HS-5 (cell line): Measurements from ENCODE around the gene APAF1.

Source experiments
- DNase-seq: peaks from one replicate; pipeline ENCODE4 v3.0.0-alpha.2; 2012; ENCODE audit warnings: low read depth

The APAF1 gene

DNA sequence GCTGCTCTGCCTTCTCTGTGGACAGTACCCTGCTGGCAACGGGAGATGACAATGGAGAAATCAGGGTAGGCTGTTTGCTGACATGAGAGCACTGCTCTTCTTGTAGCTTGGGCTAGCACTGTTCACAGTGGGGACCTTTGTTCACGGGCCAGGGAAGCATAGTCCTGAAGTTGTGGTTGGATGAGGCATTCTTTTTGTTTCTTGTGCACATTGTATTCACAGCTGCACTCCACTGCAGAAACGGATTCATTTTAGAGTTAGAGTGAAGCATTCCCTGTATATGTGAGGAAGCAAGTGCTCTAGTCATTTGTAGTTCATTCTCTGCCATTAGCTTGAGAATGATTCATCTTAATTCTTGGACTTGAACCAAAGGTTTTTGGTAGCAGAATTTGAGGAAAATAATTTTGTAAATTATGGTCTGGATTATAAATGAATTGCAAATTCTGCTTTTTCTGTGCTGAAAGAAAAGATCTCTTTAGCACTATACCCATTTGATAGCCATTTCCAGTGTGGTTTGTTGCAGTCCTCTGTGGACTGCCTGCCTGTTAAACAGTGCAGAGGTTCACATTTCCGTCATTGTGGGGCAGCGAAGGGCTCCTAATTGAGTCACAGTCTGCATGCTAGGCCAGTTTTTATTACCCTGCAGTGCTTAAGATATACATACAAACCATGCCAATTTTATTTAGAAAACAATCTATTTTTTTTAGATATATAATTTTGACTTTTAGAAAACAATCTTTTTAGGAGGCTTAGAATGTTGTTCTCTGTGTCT is 80.6 kb downstream of the APAF1 start:
- peak; percentile 19 for DNase-seq

DNA sequence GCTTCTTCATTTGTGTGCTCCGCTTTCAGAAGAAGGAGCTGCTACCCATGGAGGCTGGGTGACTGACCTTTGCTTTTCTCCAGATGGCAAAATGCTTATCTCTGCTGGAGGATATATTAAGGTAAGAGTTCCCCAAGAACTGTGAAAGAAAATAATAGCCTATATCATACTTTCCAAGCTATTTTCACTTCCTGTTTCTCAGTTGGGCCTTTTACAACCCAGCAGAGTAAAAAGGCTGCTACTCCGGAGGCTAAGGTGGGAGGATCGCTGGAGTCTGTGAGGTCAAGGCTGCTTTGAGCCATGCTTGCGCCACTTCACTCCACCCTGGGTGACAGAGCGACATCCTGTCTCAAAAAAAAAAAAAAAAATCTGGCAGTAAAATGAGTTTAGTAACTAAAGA is 82.1 kb downstream of the APAF1 start:
- no peak for DNase-seq

DNA sequence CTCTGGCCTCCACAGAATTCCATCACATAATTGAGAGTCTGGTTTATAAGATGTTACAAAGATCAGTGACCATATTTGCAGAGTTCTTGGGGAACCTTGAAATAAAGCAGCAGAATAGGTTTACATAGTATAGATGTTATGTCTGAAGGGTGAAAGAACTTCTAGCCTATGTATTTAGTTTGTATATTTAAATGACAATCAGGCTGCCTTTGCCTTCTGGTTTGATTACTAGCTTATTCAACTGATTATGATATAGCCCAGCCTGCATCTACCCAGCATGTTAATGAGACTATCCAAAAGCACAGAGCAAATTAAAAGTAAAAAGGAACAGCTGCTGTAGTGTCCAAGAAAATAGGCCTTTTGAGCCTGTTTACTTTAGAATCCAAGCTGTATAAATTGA is 85.3 kb downstream of the APAF1 start:
- no peak for DNase-seq

DNA sequence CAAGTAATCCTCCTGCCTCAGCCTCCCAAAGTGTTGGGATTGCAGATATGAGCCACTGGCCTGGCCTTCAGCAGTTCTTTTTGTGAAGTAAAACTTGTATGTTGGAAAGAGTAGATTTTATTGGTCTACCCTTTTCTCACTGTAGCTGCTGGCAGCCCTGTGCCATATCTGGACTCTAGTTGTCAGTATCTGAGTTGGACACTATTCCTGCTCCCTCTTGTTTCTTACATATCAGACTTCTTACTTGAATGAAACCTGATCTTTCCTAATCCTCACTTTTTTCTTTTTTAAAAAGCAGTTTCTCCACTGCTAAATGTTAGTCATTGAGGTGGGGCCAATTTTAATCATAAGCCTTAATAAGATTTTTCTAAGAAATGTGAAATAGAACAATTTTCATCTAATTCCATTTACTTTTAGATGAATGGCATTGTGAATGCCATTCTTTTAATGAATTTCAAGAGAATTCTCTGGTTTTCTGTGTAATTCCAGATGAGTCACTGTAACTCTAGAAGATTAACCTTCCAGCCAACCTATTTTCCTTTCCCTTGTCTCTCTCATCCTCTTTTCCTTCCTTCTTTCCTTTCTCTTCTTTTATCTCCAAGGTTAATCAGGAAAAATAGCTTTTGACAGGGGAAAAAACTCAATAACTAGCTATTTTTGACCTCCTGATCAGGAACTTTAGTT is 88.7 kb downstream of the APAF1 start:
- no peak for DNase-seq

DNA sequence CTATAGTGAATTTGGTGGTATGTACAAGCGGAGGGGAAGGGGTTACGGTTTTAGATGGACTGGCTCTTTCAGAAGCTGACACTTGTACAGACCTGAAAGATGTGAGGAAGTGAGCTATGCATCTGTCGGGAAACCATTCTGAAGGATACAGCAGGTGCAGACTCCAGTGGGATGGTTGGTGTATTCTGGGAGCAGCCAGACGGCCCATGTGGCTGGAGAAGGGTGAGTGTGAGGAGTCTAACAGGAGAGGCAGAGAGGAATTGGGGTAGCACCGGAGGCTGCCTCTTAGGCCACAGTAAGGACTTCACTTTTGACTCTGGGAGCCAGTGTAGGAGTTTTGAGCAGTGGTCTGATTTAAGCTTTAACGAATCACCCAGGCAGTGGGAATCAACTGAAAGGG is 90.7 kb downstream of the APAF1 start:
- DNase-seq, result no peak

DNA sequence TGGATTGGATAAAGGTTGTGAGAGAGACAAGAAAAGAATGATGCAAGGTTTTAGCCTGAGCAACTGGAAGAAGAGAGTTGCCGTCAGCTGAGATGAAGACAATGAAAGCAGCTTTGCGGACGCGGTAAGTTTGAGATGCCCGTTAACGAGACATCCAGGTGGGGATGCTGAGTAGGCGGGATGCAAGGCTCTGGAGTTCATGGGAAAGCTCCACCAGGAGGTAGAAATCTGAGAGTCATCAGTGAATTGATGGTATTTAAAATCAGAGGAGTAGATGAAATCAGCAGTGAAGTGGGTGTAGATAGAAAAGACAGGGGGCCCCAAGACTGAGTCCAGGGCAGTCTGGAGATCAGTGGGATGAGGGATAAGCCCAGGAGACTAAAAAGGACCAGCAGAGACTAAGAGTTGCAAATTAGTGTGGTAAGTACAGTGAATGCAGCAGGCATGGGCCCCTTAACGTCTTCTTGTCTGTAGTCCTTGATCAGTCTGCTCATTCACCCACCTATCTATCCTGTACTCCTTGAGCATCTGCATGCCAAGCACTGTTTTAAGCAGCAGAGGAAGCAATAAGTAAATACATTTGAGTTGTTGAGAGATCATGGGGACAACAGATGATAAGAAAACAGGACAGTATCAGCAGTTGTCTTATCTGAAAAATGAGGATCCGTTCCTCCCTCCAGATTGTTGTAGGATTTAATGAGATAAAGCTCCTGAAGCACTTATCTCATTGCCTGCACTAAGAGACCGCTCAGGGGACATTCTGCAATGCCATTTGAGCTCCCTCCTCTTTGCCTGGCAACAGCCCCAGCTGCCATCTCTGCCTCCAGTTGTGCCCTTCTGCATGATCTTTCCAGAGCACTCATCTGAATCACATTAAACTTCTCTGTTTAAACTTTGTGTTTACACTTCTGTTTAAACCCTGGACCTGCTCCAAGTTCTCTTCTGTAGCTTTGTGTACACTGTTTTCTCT is 91.5 kb downstream of the APAF1 start:
- DNase-seq, result no peak

DNA sequence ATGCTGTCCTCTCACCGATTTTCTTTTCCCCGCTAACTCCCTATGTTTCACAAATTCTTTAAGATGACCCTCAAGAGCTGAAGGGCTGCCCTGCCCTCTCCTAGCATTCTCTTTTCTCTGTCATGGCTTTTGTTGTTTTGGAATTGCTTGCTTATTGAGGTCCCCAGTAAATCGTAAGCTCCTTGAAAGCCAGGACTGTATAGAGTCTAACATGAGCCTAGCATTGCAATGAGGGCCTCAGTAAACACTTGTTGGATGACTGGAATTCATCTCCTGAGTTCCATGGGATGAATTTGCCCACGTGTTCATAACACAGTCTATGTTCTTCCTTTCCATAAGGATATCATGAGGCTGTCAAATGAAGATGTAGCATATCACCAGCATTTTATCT is 92.2 kb downstream of the APAF1 start:
- no peak for DNase-seq

DNA sequence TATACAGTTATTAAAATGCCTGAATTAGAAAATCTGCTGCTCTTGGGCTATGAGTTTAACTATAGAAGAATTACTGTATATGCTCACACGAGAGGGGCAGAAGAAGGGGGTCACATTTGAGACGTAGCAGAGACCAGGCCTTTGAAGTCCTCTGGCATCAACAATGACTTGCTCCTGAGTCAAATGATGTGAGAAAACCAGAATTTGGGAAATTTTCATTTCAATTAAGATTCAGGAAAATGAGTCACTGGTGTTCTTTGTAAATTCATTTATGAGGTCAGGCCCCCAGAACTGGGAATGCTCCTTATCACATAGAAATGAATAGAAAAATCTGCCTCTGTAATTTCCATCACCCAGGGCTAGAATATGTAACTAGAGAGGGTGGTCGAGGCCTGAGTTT is 92.9 kb downstream of the APAF1 start:
- no peak for DNase-seq

DNA sequence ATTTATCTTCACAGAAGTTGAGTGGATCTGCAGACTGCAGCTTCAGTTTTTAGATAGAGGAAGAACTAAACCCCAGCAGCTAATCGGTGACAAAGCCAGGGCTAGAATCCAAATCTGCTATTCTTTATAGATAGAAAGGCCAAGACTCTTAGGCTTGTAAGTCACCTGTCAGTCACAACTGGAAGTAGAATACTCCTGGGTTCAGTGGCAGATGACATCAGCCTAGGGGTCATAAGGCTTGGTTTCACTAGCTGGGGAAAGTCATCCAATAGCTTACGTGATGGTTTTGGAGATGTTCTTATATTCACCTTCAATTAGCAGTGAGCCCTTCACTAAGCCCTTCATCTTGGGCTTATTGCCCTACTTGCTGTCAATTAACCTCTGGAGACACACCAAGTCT is 93.4 kb downstream of the APAF1 start:
- DNase-seq, result no peak

DNA sequence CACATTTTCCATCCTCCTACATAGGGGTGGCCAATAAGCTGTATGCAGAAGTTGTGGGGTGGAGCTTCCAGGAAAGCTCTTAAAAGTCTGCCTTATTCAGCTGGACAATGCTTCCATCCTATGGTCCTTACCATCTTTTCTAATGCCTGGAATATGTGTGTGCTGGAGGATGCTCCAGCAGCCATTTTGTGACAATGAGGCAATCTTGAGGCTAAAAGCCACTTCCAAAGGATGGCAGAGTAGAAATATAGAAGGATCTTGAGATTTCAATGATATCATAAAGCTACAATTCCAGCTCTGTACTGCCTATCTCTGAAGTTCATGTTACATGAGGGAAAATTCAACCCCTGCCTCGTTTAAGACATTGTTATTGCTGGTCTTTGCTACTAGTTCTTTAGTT is 95.7 kb downstream of the APAF1 start:
- no peak for DNase-seq

DNA sequence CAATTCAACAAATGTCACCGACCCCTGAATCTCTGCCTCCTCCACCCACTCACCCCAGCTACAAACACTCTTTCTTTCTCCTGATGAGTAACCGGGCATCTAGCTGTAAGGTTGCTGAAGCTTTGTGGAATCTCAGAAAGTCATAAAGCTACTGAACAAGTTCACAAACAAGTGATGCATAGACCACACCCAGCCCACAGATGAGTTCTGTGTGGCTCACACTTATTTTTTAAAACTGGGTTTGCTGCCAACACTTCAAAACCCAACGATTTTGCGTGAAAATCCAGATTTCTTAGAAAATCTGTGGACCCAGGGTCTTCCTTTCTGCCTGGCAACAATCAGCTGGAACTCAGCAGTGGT is 96.1 kb downstream of the APAF1 start:
- DNase-seq, result no peak

DNA sequence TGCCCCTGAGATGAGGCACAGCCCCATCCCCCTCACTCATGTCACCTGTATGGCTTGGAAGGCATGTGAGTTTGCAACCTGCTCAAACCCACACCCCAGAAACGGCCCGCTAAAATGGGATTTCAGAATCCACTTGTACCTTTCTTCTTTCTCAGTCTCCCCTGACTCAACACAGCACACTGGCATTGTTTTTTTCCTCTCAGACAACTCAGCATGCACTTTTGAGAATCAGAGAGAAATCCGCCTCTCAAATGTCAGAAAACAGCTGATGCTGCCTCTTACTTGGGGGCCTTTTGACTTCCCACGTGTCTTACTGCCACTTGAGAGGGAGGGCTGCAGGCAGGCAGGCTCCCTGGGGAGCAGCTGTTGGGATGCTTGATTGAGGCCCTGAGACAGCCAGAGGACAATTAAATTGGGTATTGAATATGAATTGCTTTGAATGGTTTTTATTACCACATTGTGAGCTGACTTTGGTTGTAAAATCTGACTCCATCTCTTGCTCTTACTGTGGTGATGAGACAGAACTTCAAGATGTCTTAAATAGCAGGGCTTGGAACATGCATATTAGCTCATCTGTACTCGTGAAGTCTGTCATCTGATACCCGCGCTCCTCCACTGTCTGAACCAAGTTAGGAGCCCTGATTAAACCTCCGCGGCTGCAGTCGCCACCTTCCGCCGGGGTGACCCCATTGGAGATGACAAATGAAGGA is 96.6 kb downstream of the APAF1 start:
- DNase-seq, result no peak

DNA sequence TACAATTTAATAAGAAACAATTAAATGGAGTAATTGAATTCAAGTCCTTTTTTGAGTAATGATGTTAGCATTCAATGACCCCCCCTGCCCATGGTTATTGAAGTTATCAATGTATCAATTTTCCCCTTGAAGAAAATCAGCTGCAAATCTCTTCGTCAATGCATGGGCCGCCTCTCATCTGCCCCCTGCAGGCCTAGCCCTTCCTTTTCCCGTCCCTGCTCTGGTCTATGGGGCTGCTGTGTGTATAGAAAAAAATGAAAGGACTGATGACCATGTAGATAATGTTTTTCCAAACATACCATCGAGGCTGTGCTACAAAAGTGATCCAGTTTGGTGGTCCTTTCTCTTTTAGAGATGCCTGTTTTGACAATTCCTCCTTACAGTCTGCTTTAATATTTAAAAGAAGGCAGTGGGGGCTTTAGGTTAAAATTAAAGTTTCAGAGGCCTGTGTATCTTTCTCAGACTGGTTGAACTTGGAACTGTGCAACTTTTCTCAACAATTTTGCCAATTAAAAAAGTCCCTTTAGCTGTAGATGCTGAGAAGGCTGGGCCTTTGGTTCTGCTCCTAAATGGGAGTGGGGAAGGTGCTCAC is 98.4 kb downstream of the APAF1 start:
- DNase-seq, result no peak

DNA sequence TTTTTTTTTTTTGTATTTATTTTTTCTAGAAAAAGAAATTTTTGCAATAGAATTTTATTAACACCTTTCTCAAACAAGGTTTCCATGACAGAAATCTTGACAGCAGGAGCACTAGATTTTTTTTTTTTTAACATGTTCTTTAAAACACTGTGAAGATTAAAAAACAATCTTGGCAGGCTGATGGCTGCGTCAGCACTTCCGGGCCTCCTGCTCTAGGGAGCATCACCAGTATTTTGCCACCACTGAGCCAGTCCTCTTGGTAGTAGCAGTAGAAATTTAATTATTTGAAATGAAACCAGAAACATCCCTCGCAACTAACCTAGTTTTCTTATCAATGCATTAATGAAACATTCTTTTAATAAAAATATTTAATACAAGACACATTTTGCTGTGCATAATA is 99.6 kb downstream of the APAF1 start:
- no peak for DNase-seq

DNA sequence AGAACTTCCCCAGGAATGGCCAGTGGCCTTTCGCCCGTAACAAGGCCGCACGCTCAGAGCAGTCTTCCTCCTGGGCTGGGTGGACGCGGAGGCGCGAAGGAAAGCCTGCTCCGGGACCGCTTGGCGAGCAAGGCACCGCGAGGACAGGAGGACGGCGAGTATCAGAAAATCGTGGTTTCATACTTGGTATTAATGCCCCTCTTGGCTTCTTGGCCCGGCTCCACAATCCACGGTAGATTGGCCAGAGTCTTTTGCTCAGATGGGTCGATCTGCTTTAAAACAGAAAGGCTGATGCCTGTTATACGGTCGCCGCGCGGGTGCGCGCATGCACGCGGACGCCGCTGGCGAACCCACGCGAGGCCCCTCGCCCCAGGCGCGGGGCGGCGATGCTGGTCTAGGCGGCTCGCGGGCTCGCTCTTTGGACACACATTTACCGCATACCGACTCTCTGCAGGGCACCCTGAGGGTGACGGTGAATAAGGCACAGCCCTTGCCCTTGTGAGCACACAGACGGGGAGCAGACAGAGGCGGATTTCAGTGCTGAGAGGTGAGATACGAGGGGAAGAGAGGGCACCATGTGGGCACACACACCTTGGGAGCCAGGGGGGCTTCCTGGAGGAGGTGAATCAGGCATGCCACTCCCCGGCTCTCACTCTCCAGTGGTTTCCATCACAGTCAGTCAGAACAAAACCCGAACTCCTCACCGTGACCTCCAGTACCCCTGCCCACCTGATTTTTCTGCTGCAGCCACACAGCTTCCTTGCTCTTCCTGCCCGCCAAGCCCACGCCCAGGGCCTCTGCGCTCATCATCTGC is 100.7 kb downstream of the APAF1 start:
- DNase-seq, result no peak

DNA sequence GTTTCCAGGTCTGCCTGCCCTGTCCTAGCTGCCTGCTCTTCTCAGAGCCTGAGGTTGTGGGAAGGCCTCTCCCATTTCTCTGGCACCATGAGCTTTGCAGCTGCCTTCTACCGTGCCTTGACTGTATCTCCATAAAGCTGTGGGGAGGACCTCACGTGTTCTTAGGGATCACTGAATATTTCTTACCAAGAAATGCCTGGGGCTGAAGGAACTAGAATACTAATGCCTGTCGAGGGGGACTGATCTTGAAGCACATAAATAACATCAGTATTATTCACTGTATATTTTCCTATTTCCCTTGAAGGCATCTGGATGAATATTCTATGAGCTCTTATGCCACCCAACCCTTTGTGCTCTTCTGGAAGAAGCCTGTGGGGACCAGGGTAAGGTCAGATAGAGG is 103.4 kb downstream of the APAF1 start:
- DNase-seq, result no peak

DNA sequence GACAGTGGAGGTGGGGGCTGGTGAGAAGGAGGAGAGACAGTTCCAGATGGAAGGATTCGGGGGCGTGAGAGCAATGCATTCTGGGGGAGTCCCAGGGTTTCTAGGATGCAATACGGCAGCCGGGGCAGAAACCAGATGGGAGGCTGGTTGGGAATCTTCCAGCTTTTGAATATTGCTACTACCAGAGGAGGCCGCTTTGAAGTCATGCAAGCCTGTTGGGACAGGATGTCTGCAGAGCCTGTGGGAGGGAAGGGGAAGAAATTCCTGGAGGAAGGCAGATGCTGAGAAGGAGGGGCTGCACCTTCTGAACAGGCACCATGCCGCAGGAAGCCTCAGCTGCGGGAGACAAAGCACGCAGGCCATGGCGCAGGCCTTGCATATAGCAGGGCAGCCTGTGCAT is 105.4 kb downstream of the APAF1 start:
- DNase-seq, result no peak

DNA sequence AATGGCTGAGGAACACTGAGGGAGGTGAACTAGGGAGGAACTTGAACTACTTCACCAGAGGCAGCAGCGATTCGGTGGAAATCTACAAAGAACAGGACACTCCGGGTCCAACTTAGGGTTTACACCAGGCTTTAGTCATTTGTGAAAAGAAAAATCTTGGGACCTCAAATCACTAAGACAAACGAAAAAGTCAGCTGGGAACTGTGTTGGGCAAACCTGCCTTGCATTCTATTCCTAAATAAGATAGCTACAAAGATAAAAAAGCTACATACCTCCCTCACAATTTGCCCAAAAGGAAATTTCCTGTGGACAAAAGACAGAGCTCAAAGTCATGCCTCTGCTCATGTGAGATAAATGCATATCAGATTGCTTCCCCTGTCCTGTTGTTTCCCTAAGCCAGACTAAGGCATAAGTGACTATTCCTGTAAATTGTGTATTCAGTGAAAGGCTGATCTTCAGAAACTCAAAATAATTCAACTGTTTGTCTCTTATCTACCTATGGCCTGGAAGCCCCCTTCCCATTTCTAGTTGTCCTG is 106.6 kb downstream of the APAF1 start:
- no peak for DNase-seq

DNA sequence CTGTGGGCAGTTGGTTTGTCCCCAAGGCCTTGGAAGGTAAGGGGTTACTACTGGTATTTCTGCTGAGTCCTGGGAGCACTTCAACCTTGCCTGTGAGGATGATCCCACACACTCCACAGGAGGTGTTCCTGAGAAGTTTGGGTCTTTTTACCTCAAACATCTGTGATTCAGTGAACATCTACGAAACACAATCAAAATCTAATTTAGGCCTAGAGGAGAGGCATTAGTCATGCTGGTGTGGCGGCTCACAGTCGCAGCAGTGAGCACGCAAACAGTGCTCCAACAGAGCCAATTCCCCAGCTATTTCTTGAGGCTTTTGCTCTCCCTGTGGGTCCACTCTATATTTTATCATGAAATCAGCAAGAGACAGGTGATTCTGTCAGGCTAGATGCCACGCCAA is 107.6 kb downstream of the APAF1 start:
- DNase-seq, result no peak

DNA sequence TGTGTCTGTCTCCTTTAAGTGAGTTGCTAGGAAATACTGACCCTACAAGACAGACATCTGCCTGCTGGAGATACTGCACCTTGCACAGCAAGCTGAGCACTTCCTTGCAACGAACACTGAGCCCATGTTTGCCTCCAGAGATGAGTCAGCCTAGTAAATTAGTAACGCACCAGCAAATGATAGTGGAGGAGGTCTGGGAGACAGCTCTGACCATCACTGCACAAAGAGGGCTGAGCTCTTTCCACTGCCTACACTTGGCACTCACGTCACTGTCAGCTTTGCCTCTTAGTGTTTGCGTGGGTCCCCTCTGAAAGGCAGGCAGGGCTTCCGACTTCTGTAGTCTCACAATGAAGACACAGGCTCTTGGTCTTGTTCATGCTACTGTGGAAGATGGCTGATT is 109.0 kb downstream of the APAF1 start:
- no peak for DNase-seq

DNA sequence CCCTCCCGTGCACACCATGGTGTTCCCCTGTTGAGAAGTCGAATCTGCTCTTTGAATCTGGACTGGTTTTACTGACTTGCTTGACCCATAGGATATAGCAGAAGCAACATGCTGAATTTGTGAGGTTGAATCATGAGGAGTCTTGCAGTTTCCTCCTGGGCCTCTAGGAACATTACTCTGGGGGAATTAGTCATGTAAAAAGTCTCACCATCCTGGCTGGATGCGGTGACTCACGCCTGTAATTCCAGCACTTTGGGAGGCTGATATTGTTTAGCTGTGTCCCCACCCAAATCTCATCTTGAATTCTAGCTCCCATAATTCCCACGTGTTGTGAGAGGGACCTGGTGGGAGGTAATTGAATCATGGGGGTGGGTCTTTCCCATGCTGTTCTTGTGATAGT is 110.8 kb downstream of the APAF1 start:
- peak; percentile 25 for DNase-seq
